ENCODE data around the gene FOSB.

- TF ChIP-seq CTCF (IDR thresholded peaks at IDR 0.05; ENCODE audit: extremely low read depth in 1 of 2, insufficient read depth in 1 of 2, low read depth in 1 of 2, low read length in 2 of 2) (no peak), POLR2AphosphoS5 (IDR thresholded peaks at IDR 0.05; ENCODE audit: insufficient read depth, low read depth, low read length) (no peak), EZH2 (IDR thresholded peaks at IDR 0.05; ENCODE audit: borderline replicate concordance, low read depth, low read length, severe bottlenecking) (no peak)
These were observed 711 bp upstream of the FOSB start for GRCh38 chr19:45467115-45467455.

All from endothelial cell of umbilical vein (primary cell).